NCI-H1048 (cell line): ENCODE measurements around the gene DDX3X.
"Not testable (repeated sequence)": the region's sequence is repeated elsewhere in the genome, so short reads cannot be mapped to it uniquely, and the experiment has no call there.

Experiments used
- DNase-seq: peaks from one replicate; lab custom pipeline; 2025; lab: John Stamatoyannopoulos, UW

Gene DDX3X

GRCh38 chrX:41373989-41374606 lies 40.1 kb downstream of the DDX3X start:
- DNase-seq, result no peak

- DNase-seq, result no peak
These were observed 43.7 kb downstream of the DDX3X start for GRCh38 chrX:41377624-41378023.

GRCh38 chrX:41381685-41382084 lies 47.7 kb downstream of the DDX3X start:
- DNase-seq, result no peak

GRCh38 chrX:41382714-41383645 lies 49.0 kb downstream of the DDX3X start:
- DNase-seq, result no peak

GRCh38 chrX:41384051-41384705 lies 50.2 kb downstream of the DDX3X start:
- no peak for DNase-seq

GRCh38 chrX:41386222-41386990 lies 52.4 kb downstream of the DDX3X start:
- DNase-seq, result no peak

- no peak for DNase-seq
These were observed 54.6 kb downstream of the DDX3X start for GRCh38 chrX:41388543-41388942.

- DNase-seq, result no peak
These were observed 55.4 kb downstream of the DDX3X start for GRCh38 chrX:41389311-41389888.

- DNase-seq, result not testable (repeated sequence)
These were observed 56.6 kb downstream of the DDX3X start for GRCh38 chrX:41390576-41390975.

- DNase-seq, result no peak
These were observed 57.6 kb downstream of the DDX3X start for GRCh38 chrX:41391606-41392005.

GRCh38 chrX:41394293-41394692 lies 60.3 kb downstream of the DDX3X start:
- DNase-seq, result no peak

- DNase-seq, result no peak
These were observed 63.3 kb downstream of the DDX3X start for GRCh38 chrX:41397219-41397618.

GRCh38 chrX:41397768-41398167 lies 63.8 kb downstream of the DDX3X start:
- no peak for DNase-seq

GRCh38 chrX:41402556-41402955 lies 68.6 kb downstream of the DDX3X start:
- not testable (repeated sequence) for DNase-seq

- no peak for DNase-seq
These were observed 71.6 kb downstream of the DDX3X start for GRCh38 chrX:41405551-41405950.

- no peak for DNase-seq
These were observed 72.2 kb downstream of the DDX3X start for GRCh38 chrX:41406201-41406600.

- no peak for DNase-seq
These were observed 73.9 kb downstream of the DDX3X start for GRCh38 chrX:41407816-41408215.

GRCh38 chrX:41408576-41408975 lies 74.6 kb downstream of the DDX3X start:
- no peak for DNase-seq

GRCh38 chrX:41409006-41409405 lies 75.0 kb downstream of the DDX3X start:
- DNase-seq, result no peak

GRCh38 chrX:41411222-41411621 lies 77.3 kb downstream of the DDX3X start:
- DNase-seq, result not testable (repeated sequence)

GRCh38 chrX:41412261-41413081 lies 78.5 kb downstream of the DDX3X start:
- no peak for DNase-seq
